CD4-positive, alpha-beta T cell (primary cell): Measurements from ENCODE around the gene HDDC3. TPM values are rescaled to one million over a fixed set of nuclear protein-coding genes. Genes with fewer than 3 reads are reported as not detected.

Experiments
- ATAC-seq: fragments of 200-7000 bp; cut with Tn5 transposase; one replicate; pipeline ENCODE4 v1.10.0; 2022; ENCODE audit warnings: mild to moderate bottlenecking; ENCODE audit not compliant: poor library complexity
- CTCF ChIA-PET: fragments of 350-600 bp; sonication (Branson Sonifier 250); formaldehyde crosslinking; loops from one replicate; lab custom pipeline; 2021; ENCODE audit warnings: antibody characterized with exemption, inconsistent platforms; lab: Charles Lee
- POLR2A ChIA-PET: fragments of 350-600 bp; sonication (Branson Sonifier 250); formaldehyde crosslinking; loops from one replicate; lab custom pipeline; 2021; ENCODE audit warnings: antibody characterized with exemption, inconsistent platforms; lab: Charles Lee
- DNase-seq, 14 experiments: peaks; one replicate each; pipeline ENCODE4 v3.0.0-alpha.2; 2013 to 2020; ENCODE audit warnings: mixed read lengths in 2 of 14
- H3K27ac ChIP-seq, 2 donors: one replicate each; pipeline versions ENCODE4 v1.5.1 to v1.7.0; 2013; ENCODE audit warnings: low read length in 2 of 2, low read depth in 1 of 2, mild to moderate bottlenecking in 1 of 2
- H3K27me3 ChIP-seq, 2 experiments: 1 replicate in 1 of 2; 2 replicates in 1 of 2; pipeline versions ENCODE4 v1.6.1 to v1.7.0; 2013; ENCODE audit warnings: low read length in 2 of 2, control low read depth in 1 of 2, mild to moderate bottlenecking in 1 of 2, moderate library complexity in 1 of 2; ENCODE audit not compliant: insufficient read depth in 2 of 2, control insufficient read depth in 1 of 2
- H3K36me3 ChIP-seq: one replicate; pipeline ENCODE4 v1.6.1; 2013; ENCODE audit warnings: low read length, control low read depth; ENCODE audit not compliant: insufficient read depth
- H3K4me1 ChIP-seq: one replicate; pipeline ENCODE4 v1.6.1; 2013; ENCODE audit warnings: low read length, control low read depth; ENCODE audit not compliant: insufficient read depth
- H3K4me3 ChIP-seq: one replicate; pipeline ENCODE4 v1.5.1; 2013; ENCODE audit warnings: mild to moderate bottlenecking, low read length, moderate library complexity
- H3K9me3 ChIP-seq, 2 experiments: 1 replicate in 1 of 2; 2 replicates in 1 of 2; pipeline versions ENCODE4 v1.6.1 to v1.7.0; 2013; ENCODE audit warnings: low read length in 2 of 2, mild to moderate bottlenecking in 2 of 2, control low read depth in 1 of 2, moderate library complexity in 1 of 2; ENCODE audit not compliant: control insufficient read depth in 1 of 2, insufficient read depth in 1 of 2
- H3K27ac Mint-ChIP-seq: one replicate; pipeline ENCODE4 v1.8.0; 2020; ENCODE audit warnings: mixed read lengths
- H3K27me3 Mint-ChIP-seq: one replicate; pipeline ENCODE4 v1.8.0; 2021; ENCODE audit warnings: mixed read lengths
- H3K36me3 Mint-ChIP-seq: one replicate; pipeline ENCODE4 v1.8.0; 2021; ENCODE audit warnings: low read depth, mixed read lengths
- H3K4me1 Mint-ChIP-seq: one replicate; pipeline ENCODE4 v1.8.0; 2021; ENCODE audit warnings: low read depth, mixed read lengths
- H3K4me3 Mint-ChIP-seq: one replicate; pipeline ENCODE4 v1.8.0; 2020; ENCODE audit warnings: mild to moderate bottlenecking, mixed read lengths
- H3K9me3 Mint-ChIP-seq: one replicate; pipeline ENCODE4 v1.8.0; 2020; ENCODE audit warnings: mixed read lengths
- intact Hi-C, 2 experiments: fragments of 100-400 bp; cut with DNase I in 1 of 2; cut with micrococcal nuclease in 1 of 2; formaldehyde crosslinking; loops; one replicate each; pipeline versions ENCODE4 v1.15.1 to v1.9.0; 2023 to 2025; cut with DNase I, micrococcal nuclease
- total RNA-seq, 174 experiments: library from RNA in 2 of 174; stranded (reverse) in 2 of 174; gene quantifications; one replicate each; pipeline ENCODE4 v1.2.3 and lab custom pipeline; 2021 to 2026
- TF ChIP-seq, protein P1 (sequence below): fragments of 200-600 bp; IDR thresholded peaks from one replicate; pipeline ENCODE4 v1.8.0; 2022; ENCODE audit warnings: antibody characterized with exemption, mild to moderate bottlenecking

HDDC3 gene
- total RNA-seq, 2 experiments from 2014 or later: 9.9 to 10.8 TPM

DNA sequence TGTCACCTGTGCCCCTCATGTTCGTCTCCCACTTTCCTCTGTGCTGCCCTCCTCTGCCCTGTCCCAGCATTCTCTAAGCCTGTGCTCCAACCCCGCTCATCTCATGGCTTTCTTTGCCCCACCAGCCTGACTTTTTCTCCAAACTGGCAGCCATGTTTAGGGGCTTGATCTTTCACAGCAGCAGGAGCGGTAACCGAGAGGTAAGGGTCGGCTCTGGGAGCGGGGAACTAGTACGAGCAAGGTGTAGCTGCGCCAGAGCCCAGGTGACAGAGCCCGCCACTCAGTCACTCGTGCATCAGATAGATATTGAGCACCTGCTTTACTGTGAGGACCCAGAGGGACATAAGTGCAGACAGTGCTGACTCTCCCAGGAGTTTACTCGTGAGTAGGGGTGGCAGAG is 15.9 kb downstream of the HDDC3 start:
- no peaks in the 10 kb centered on the region for H3K27me3 Mint-ChIP-seq
- no peaks in the 10 kb centered on the region for H3K27me3 ChIP-seq
- peaks cover 94% of the 10 kb centered on the region for H3K36me3 Mint-ChIP-seq
- H3K9me3 ChIP-seq: no peaks in the 10 kb centered on the region
- no peak overlapping the region for H3K4me3 Mint-ChIP-seq
- no peak overlapping the region for H3K4me3 ChIP-seq
- no peak overlapping the region for H3K27ac Mint-ChIP-seq
- peaks cover 95% of the 10 kb centered on the region for H3K36me3 ChIP-seq
- no peaks in the 10 kb centered on the region for H3K9me3 Mint-ChIP-seq
- H3K4me1 Mint-ChIP-seq: no peaks in the 10 kb centered on the region
- no peak for DNase-seq
- peaks cover 3% of the 10 kb centered on the region for H3K4me1 ChIP-seq
- CTCF ChIA-PET: no interaction called here
- H3K27ac ChIP-seq: no peak overlapping the region
- no peak for ATAC-seq
- TF ChIP-seq, protein P1, sequence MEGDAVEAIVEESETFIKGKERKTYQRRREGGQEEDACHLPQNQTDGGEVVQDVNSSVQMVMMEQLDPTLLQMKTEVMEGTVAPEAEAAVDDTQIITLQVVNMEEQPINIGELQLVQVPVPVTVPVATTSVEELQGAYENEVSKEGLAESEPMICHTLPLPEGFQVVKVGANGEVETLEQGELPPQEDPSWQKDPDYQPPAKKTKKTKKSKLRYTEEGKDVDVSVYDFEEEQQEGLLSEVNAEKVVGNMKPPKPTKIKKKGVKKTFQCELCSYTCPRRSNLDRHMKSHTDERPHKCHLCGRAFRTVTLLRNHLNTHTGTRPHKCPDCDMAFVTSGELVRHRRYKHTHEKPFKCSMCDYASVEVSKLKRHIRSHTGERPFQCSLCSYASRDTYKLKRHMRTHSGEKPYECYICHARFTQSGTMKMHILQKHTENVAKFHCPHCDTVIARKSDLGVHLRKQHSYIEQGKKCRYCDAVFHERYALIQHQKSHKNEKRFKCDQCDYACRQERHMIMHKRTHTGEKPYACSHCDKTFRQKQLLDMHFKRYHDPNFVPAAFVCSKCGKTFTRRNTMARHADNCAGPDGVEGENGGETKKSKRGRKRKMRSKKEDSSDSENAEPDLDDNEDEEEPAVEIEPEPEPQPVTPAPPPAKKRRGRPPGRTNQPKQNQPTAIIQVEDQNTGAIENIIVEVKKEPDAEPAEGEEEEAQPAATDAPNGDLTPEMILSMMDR: no peak
- intact Hi-C loops: no loop called here
- POLR2A ChIA-PET: interaction anchor here (1.5 kb wide), 1 partner anchor 13 kb away, joined by 3 read pairs; no protein-coding TSS in a partner anchor

DNA sequence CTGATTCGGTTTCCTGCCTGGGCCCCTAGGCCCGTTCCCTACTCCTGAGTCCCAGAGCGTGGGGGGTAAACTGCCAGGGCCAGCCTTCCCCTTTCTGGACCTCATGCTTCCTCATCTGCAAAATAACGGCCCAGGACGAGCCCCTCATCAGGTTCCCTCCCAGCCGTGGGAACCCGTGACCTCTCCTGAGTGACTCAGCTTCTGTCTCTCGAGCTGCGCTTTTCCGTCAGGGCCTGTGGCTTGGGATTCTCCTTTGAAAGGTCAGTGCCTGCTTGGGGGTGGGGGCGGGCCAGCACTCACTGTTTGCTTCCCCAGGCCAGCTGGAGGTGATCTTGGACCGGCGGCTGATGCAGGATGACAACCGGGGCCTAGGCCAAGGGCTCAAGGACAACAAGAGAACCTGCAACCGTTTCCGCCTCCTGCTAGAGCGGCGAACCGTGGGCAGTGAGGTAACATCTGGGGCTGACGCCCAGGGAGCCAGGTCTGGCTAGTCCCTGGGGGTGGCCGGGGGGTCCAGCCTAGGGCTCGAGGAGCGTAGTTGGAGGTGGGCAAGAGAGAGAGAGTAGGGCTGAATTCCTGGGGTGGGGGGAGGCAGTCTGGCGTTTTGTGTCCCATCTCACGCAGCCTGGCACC is 16.4 kb downstream of the HDDC3 start:
- H3K4me1 Mint-ChIP-seq: no peaks in the 10 kb centered on the region
- POLR2A ChIA-PET: interaction anchor here (1.5 kb wide), 1 partner anchor 13 kb away, joined by 3 read pairs; no protein-coding TSS in a partner anchor
- H3K9me3 ChIP-seq: no peaks in the 10 kb centered on the region
- intact Hi-C loops: no loop called here
- CTCF ChIA-PET: no interaction called here
- H3K4me3 ChIP-seq: no peak overlapping the region
- peaks cover 90% of the 10 kb centered on the region for H3K36me3 Mint-ChIP-seq
- H3K4me1 ChIP-seq: peaks cover 3% of the 10 kb centered on the region
- ATAC-seq (peak; percentile 29), DNase-seq (peak in 2 of 14 experiments; percentile 67 to 74)
- H3K27me3 Mint-ChIP-seq: no peaks in the 10 kb centered on the region
- no peak overlapping the region for H3K27ac ChIP-seq
- no peaks in the 10 kb centered on the region for H3K9me3 Mint-ChIP-seq
- H3K4me3 Mint-ChIP-seq: no peak overlapping the region
- no peaks in the 10 kb centered on the region for H3K27me3 ChIP-seq
- H3K36me3 ChIP-seq: peaks cover 95% of the 10 kb centered on the region
- TF ChIP-seq, protein P1: no peak
- no peak overlapping the region for H3K27ac Mint-ChIP-seq

DNA sequence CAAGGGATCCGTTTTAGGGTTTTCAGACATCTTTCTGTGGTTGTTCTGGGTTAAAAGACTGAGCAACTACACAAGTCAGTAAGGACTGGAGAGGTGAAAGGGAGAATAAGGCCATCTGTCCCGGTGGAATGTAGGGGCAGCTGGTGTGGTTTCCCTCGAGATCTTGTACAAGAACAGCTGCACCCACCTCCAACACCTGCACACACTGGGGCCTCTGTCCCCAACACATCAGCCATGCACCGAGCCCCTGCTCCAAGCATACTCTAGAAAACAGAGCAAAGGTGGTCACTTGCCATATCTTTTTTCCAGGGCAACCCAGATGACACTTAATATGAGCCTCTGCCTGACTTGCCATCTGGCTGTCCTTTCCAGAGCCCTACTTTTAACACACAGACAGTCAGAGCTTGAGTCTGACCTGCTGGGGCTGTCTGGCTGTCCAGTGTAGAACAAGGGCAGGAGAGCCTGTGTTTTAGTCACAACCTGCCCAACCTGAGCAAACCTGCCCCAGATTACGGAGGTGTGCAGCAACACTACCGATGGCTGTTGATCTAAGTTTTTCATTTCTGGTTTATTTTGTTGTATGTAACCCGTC is 17.0 kb downstream of the HDDC3 start:
- no peak for ATAC-seq
- TF ChIP-seq, protein P1: no peak
- no peak for DNase-seq
- ChIA-PET POLR2A (interaction anchor here (1.5 kb wide), 1 partner anchor 14 kb away, joined by 3 read pairs; no protein-coding TSS in a partner anchor), CTCF (no interaction called here)
- Mint-ChIP-seq H3K36me3 (peaks cover 88% of the 10 kb centered on the region), H3K4me3 (no peak overlapping the region), H3K4me1 (no peaks in the 10 kb centered on the region), H3K27me3 (no peaks in the 10 kb centered on the region), H3K9me3 (no peaks in the 10 kb centered on the region), H3K27ac (no peak overlapping the region)
- H3K4me3 ChIP-seq: no peak overlapping the region
- no peak overlapping the region for H3K27ac ChIP-seq
- peaks cover 95% of the 10 kb centered on the region for H3K36me3 ChIP-seq
- H3K4me1 ChIP-seq: peaks cover 3% of the 10 kb centered on the region
- H3K27me3 ChIP-seq: no peaks in the 10 kb centered on the region
- intact Hi-C loops: no loop called here
- no peaks in the 10 kb centered on the region for H3K9me3 ChIP-seq
